BJ (cell line): Measurements from ENCODE around the gene SLC24A4. TPM values are rescaled to one million over a fixed set of nuclear protein-coding genes. Genes with fewer than 3 reads are reported as not detected.

Source experiments
- CTCF ChIA-PET: fragments of 350-600 bp; formaldehyde crosslinking; extraction: SDS; loops from one replicate; lab custom pipeline; 2021; ENCODE audit warnings: antibody characterized with exemption, inconsistent platforms; lab: Yijun Ruan, JAX
- POLR2A ChIA-PET: fragments of 300-600 bp; sonication (Branson Sonifier 250); formaldehyde crosslinking; extraction: SDS; loops from one replicate; lab custom pipeline; 2021; ENCODE audit warnings: antibody characterized with exemption; lab: Charles Lee
- DNase-seq: peaks from one replicate; pipeline ENCODE4 v3.0.0-alpha.2; 2011; ENCODE audit warnings: low read depth
- H3K27me3 ChIP-seq: 2 replicates; pipeline ENCODE4 v1.6.0; 2011; ENCODE audit warnings: low read length; ENCODE audit not compliant: control insufficient read depth, insufficient read depth
- H3K36me3 ChIP-seq: 2 replicates; pipeline ENCODE4 v1.5.1; 2011; ENCODE audit warnings: low read length; ENCODE audit not compliant: control insufficient read depth, insufficient read depth
- H3K4me3 ChIP-seq: 2 replicates; pipeline ENCODE4 v1.5.1; 2011; ENCODE audit warnings: low read depth, mild to moderate bottlenecking, control low read depth, low read length
- polyA plus RNA-seq: library from polyadenylated mRNA; depleted of rRNA; stranded (reverse); fragments of >200 nt; gene quantifications from 2 replicates; pipeline ENCODE4 v1.2.3, GENCODE V29; 2011
- TF ChIP-seq, protein P1 (sequence below): IDR thresholded peaks from 2 replicates; pipeline ENCODE4 v1.5.1; 2011; ENCODE audit warnings: low read depth, mild to moderate bottlenecking, control low read depth, inconsistent platforms, low read length, moderate library complexity; ENCODE audit not compliant: insufficient read depth

Gene SLC24A4
- polyA plus RNA-seq, 1 experiment = not detected

DNA sequence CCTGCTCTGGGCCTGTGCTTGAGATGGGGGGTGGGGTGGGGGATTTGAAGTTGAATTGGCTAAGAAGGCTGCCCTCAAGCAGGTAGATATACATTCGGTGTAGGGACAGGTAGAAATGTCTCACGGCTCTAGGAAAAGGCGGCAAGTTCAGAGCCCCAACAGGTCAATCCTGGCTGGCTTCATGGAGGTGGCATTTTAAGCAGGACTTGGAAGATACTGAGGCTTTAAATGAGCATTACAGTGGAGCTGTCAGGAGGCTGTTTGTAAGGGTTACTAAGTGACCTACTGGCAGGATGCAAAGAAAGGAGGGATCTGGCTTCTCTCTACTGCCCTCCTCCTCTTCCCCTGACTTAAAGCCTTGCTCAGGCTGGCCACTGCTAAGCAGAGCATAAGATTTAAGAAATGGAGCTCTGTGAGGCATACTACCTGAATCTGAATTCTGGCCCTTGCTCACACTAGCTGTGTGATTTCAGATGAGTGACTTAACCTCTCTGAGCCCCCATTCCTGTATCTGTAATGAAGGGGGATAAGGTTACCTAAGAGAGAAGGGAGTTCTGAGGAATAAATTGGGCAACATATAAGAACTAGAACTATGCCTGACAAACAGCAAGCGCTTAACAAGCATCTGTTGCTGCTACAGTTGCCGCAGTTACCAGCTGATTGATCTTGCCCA, 61.6 kb downstream of the SLC24A4 start:
- CTCF ChIA-PET = no interaction called here
- POLR2A ChIA-PET = no interaction called here

DNA sequence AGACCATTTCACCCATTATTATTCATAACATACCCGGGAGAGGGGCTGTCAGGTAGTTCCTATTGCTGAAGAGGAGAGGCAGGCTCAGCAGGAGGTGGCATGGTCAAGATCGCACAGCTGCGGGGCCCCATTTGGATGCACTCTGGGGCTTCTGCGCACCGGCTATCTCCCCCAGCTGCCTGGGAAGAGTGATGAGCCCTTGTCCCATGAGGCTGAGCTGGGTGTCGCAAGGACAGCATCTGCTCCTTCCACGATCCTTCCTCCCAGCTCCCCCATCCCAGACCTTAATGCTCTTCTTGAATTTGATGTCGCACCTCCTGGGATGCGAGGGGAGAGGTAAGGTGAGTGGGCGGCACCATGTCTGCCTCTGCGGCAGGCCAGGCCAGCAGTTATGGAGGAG, 62.6 kb downstream of the SLC24A4 start:
- POLR2A ChIA-PET = no interaction called here
- Histone ChIP-seq H3K36me3 (no peaks in the 10 kb centered on the region), H3K27me3 (0 out of 2 replicates have a peak, but pooled peaks cover 2% of the 10 kb centered on the region), H3K4me3 (no peak overlapping the region)
- no peak for DNase-seq
- CTCF ChIA-PET = no interaction called here
- TF ChIP-seq, protein P1, sequence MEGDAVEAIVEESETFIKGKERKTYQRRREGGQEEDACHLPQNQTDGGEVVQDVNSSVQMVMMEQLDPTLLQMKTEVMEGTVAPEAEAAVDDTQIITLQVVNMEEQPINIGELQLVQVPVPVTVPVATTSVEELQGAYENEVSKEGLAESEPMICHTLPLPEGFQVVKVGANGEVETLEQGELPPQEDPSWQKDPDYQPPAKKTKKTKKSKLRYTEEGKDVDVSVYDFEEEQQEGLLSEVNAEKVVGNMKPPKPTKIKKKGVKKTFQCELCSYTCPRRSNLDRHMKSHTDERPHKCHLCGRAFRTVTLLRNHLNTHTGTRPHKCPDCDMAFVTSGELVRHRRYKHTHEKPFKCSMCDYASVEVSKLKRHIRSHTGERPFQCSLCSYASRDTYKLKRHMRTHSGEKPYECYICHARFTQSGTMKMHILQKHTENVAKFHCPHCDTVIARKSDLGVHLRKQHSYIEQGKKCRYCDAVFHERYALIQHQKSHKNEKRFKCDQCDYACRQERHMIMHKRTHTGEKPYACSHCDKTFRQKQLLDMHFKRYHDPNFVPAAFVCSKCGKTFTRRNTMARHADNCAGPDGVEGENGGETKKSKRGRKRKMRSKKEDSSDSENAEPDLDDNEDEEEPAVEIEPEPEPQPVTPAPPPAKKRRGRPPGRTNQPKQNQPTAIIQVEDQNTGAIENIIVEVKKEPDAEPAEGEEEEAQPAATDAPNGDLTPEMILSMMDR = no peak

More for the DNA sequence above, 61.6 kb downstream of the SLC24A4 start:
- 0 out of 2 replicates have a peak, but pooled peaks cover 2% of the 10 kb centered on the region for H3K27me3 ChIP-seq
- H3K36me3 ChIP-seq = no peaks in the 10 kb centered on the region
- no peak overlapping the region for H3K4me3 ChIP-seq
- no peak for DNase-seq
- TF ChIP-seq, protein P1 = no peak

- TF ChIP-seq, protein P1 = no peak
- DNase-seq = no peak
- H3K36me3 ChIP-seq = no peaks in the 10 kb centered on the region
- 0 out of 2 replicates have a peak, but pooled peaks cover 2% of the 10 kb centered on the region for H3K27me3 ChIP-seq
- ChIA-PET CTCF (interaction anchor here (0.6 kb wide), 1 partner anchor 9 kb away, joined by 3 read pairs; no protein-coding TSS in a partner anchor), POLR2A (no interaction called here)
- H3K4me3 ChIP-seq = no peak overlapping the region
Observed at GRCh38 chr14:92386165-92386564, 63.2 kb downstream of the SLC24A4 start.

GRCh38 chr14:92386637-92387036, 63.7 kb downstream of the SLC24A4 start:
- no peak overlapping the region for H3K4me3 ChIP-seq
- DNase-seq = no peak
- H3K36me3 ChIP-seq = no peaks in the 10 kb centered on the region
- TF ChIP-seq, protein P1 = no peak
- ChIA-PET POLR2A (no interaction called here), CTCF (interaction anchor here (0.6 kb wide), 1 partner anchor 9 kb away, joined by 3 read pairs; no protein-coding TSS in a partner anchor)
- H3K27me3 ChIP-seq = 0 out of 2 replicates have a peak, but pooled peaks cover 2% of the 10 kb centered on the region

- CTCF ChIA-PET = no interaction called here
- DNase-seq = no peak
- Histone ChIP-seq H3K27me3 (0 out of 2 replicates have a peak, but pooled peaks cover 2% of the 10 kb centered on the region), H3K4me3 (no peak overlapping the region), H3K36me3 (no peaks in the 10 kb centered on the region)
- POLR2A ChIA-PET = no interaction called here
- TF ChIP-seq, protein P1 = no peak
Observed at GRCh38 chr14:92387578-92387977, 64.6 kb downstream of the SLC24A4 start.
